WTC11 (cell line): ENCODE results near the gene GFPT2. TPM values are rescaled to one million over a fixed set of nuclear protein-coding genes. Genes with fewer than 3 reads are reported as not detected.

ENCODE experiments used
- ATAC-seq: fragments of 200-7000 bp; cut with Tn5 transposase; 2 replicates; pipeline ENCODE4 v1.10.0; 2021; ENCODE audit warnings: mild to moderate bottlenecking, moderate library complexity
- CTCF ChIA-PET: fragments of 300-600 bp; sonication (Branson Sonifier 250); formaldehyde crosslinking; loops from one replicate; lab custom pipeline; 2021; ENCODE audit warnings: antibody characterized with exemption; lab: Charles Lee
- POLR2A ChIA-PET: fragments of 350-600 bp; sonication (Branson Sonifier 250); formaldehyde crosslinking; loops from one replicate; lab custom pipeline; 2021; ENCODE audit warnings: antibody characterized with exemption; lab: Charles Lee
- DNase-seq: peaks from one replicate; pipeline ENCODE4 v3.0.0; 2021; ENCODE audit warnings: low spot score
- H3K27ac Mint-ChIP-seq: 2 replicates; pipeline ENCODE4 v1.8.0; 2021; ENCODE audit warnings: mixed read lengths
- H3K27me3 Mint-ChIP-seq: 2 replicates; pipeline ENCODE4 v1.8.0; 2021; ENCODE audit warnings: low read depth, mild to moderate bottlenecking, moderate library complexity, mixed read lengths
- H3K36me3 Mint-ChIP-seq: 2 replicates; pipeline ENCODE4 v1.8.0; 2021; ENCODE audit warnings: mixed read lengths
- H3K4me1 Mint-ChIP-seq: 2 replicates; pipeline ENCODE4 v1.8.0; 2022; ENCODE audit warnings: mixed read lengths
- H3K4me3 Mint-ChIP-seq: 2 replicates; pipeline ENCODE4 v1.8.0; 2021; ENCODE audit warnings: mild to moderate bottlenecking, moderate library complexity, mixed read lengths
- H3K9me3 Mint-ChIP-seq: 2 replicates; pipeline ENCODE4 v1.8.0; 2021; ENCODE audit warnings: mixed read lengths
- FOXJ3 ChIP-seq: sonication (generic); formaldehyde crosslinking; IDR thresholded peaks from 2 replicates; pipeline ENCODE4 v1.9.0; 2021; ENCODE audit warnings: missing genetic modification reagents, mild to moderate bottlenecking, borderline replicate concordance
- FOXP1 ChIP-seq: sonication (generic); formaldehyde crosslinking; IDR thresholded peaks from 2 replicates; pipeline ENCODE4 v1.8.0; 2022; ENCODE audit warnings: missing genetic modification reagents, mild to moderate bottlenecking, moderate library complexity, borderline replicate concordance
- GRHL2 ChIP-seq: fragments of 250-450 bp; sonication (Bioruptor Pico); IDR thresholded peaks from 2 replicates; pipeline ENCODE4 v1.8.0; 2022; ENCODE audit warnings: mild to moderate bottlenecking, moderate library complexity; ENCODE audit not compliant: insufficient replicate concordance, severe bottlenecking
- NR3C1 ChIP-seq: sonication (generic); formaldehyde crosslinking; conservative IDR thresholded peaks from 2 replicates; pipeline ENCODE4 v1.8.1; 2023; ENCODE audit warnings: low read depth, mild to moderate bottlenecking, missing genetic modification reagents
- PRRX2 ChIP-seq: fragments of 250-450 bp; sonication (Bioruptor Pico); IDR thresholded peaks from 2 replicates; pipeline ENCODE4 v1.8.0; 2021; ENCODE audit warnings: mild to moderate bottlenecking
- RELA ChIP-seq: sonication (generic); formaldehyde crosslinking; IDR thresholded peaks from 2 replicates; pipeline ENCODE4 v1.8.1; 2022; ENCODE audit warnings: missing genetic modification reagents, mild to moderate bottlenecking, borderline replicate concordance
- RORB ChIP-seq: fragments of 250-450 bp; sonication (Bioruptor Pico); IDR thresholded peaks from 2 replicates; pipeline ENCODE4 v1.9.0; 2021; ENCODE audit warnings: mild to moderate bottlenecking
- SMAD3 ChIP-seq: sonication (generic); formaldehyde crosslinking; IDR thresholded peaks from 2 replicates; pipeline ENCODE4 v1.8.0; 2022; ENCODE audit warnings: missing genetic modification reagents, mild to moderate bottlenecking, borderline replicate concordance
- TEAD4 ChIP-seq: sonication (generic); formaldehyde crosslinking; IDR thresholded peaks from 2 replicates; pipeline ENCODE4 v1.8.0; 2022; ENCODE audit warnings: mild to moderate bottlenecking, missing genetic modification reagents
- ZBTB21 ChIP-seq: sonication (generic); formaldehyde crosslinking; IDR thresholded peaks from 2 replicates; pipeline ENCODE4 v1.8.1; 2023; ENCODE audit warnings: mild to moderate bottlenecking, missing genetic modification reagents, borderline replicate concordance
- ZNF232 ChIP-seq: sonication (generic); formaldehyde crosslinking; IDR thresholded peaks from 2 replicates; pipeline ENCODE4 v1.8.0; 2022; ENCODE audit warnings: mild to moderate bottlenecking, missing genetic modification reagents
- total RNA-seq: library from RNA; stranded (reverse); gene quantifications from 3 replicates; pipeline ENCODE4 v1.2.3, GENCODE V29; 2021
- TF ChIP-seq, protein P1 (sequence below): fragments of 250-450 bp; sonication (Bioruptor Pico); conservative IDR thresholded peaks from 2 replicates; pipeline ENCODE4 v1.9.0; 2021; ENCODE audit warnings: mild to moderate bottlenecking
- TF ChIP-seq, protein P2 (sequence below): sonication (generic); formaldehyde crosslinking; IDR thresholded peaks from 2 replicates; pipeline ENCODE4 v1.8.1; 2023; ENCODE audit warnings: mild to moderate bottlenecking, missing genetic modification reagents, moderate library complexity
- TF ChIP-seq, protein P3 (sequence below): sonication (generic); formaldehyde crosslinking; IDR thresholded peaks from 2 replicates; pipeline ENCODE4 v1.8.0; 2023; ENCODE audit warnings: missing genetic modification reagents
- TF ChIP-seq, protein P4 (sequence below): sonication (generic); formaldehyde crosslinking; IDR thresholded peaks from 2 replicates; pipeline ENCODE4 v1.8.1; 2023; ENCODE audit warnings: mild to moderate bottlenecking, missing genetic modification reagents
- TF ChIP-seq, protein P5 (sequence below): sonication (generic); formaldehyde crosslinking; IDR thresholded peaks from 2 replicates; pipeline ENCODE4 v1.8.0; 2023; ENCODE audit warnings: missing genetic modification reagents, mild to moderate bottlenecking, borderline replicate concordance
- TF ChIP-seq, protein P6 (sequence below): fragments of 250-450 bp; sonication (Bioruptor Pico); IDR thresholded peaks from 2 replicates; pipeline ENCODE4 v1.9.0; 2021; ENCODE audit warnings: mild to moderate bottlenecking, borderline replicate concordance
- TF ChIP-seq, protein P7 (sequence below): sonication (generic); formaldehyde crosslinking; IDR thresholded peaks from 2 replicates; pipeline ENCODE4 v1.8.1; 2023; ENCODE audit warnings: mild to moderate bottlenecking, missing genetic modification reagents, moderate library complexity

Gene GFPT2
- total RNA-seq, 1 experiment from 2014 or later, result 124 TPM

DNA sequence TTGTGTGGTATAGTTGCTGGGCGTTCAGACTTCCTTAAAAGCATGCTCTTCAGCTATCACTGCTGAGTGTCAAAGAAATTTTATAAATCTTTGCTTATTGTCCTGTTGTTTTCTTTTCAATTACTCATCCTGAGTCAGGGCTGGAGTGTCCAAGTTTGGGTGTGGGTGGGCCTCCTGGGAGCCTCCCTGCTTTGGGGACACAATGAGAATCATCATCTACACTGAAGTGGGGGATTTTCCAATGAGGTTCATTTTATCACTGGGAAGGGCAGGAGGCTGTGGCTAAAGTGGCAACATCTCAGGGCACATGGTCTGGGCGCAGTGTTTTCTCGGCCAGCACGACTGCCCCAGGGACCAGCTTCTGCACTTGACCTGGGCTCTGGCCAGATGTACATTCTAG is 19.5 kb downstream of the GFPT2 start (continued):
- TF ChIP-seq, protein P1, sequence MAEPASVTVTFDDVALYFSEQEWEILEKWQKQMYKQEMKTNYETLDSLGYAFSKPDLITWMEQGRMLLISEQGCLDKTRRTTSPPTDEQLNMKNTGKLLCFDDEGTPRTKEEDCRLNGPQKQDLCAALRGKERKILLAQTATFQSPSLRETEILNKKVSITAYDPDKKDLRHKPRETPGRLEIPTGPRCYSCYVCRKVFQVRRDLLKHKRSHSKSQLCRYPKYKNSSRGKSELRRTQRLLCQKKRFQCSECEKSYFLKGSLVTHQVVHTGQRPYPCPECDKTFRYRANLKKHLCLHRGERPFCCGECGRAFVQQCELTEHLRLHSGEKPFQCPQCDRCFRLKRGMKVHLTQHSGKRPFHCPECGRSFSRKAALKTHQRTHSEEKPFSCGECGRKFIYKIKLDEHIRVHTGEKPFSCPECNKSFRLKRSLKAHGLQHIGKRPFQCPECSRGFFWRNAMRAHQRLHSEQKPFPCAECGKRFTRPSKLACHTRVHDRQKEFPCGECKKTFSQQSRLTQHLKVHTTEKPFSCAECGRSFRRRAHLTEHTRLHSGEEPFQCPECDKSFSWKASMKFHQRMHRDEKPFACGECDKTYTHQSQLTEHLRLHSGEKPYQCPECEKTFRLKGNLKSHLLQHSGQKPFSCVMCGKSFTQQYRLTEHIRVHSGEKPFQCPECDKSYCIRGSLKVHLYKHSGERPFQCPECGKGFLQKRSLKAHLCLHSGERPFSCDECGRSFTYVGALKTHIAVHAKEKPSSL, result no peak
- TF ChIP-seq ZBTB21 (CRISPR knock-in tag) (no peak), TEAD4 (no peak), FOXJ3 (CRISPR knock-in tag) (no peak), RELA (CRISPR knock-in tag) (no peak)
- TF ChIP-seq, protein P2, sequence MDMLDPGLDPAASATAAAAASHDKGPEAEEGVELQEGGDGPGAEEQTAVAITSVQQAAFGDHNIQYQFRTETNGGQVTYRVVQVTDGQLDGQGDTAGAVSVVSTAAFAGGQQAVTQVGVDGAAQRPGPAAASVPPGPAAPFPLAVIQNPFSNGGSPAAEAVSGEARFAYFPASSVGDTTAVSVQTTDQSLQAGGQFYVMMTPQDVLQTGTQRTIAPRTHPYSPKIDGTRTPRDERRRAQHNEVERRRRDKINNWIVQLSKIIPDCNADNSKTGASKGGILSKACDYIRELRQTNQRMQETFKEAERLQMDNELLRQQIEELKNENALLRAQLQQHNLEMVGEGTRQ (CRISPR knock-in tag), result no peak
- TF ChIP-seq, protein P3, sequence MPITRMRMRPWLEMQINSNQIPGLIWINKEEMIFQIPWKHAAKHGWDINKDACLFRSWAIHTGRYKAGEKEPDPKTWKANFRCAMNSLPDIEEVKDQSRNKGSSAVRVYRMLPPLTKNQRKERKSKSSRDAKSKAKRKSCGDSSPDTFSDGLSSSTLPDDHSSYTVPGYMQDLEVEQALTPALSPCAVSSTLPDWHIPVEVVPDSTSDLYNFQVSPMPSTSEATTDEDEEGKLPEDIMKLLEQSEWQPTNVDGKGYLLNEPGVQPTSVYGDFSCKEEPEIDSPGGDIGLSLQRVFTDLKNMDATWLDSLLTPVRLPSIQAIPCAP (CRISPR knock-in tag), result no peak

DNA sequence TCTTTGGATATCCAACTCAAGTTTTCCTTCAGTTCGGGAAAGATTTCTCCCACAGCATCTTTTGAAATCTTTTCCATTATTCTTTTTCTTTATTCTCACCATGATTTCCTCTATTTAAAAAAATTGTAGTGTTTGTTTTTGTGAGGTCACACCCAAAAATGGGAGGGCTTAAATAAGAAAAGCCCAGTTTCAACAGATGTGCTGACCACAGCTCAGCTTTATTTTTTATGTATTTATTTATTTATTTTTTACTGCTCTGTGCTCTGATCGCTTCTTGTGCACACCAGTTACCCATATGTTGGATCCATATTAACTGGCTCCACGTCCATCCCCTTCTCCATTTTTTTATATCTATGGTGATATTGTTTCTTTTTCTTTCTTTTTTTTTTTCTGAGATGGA is 20.3 kb downstream of the GFPT2 start:
- CTCF ChIA-PET, result interaction anchor here (0.6 to 3.5 kb wide), 18 partner anchors 10 to 289 kb away, joined by 3 to 53 read pairs (median 7); partner anchors contain the start of genes GFPT2 and RASGEF1C
- DNase-seq (no peak), ATAC-seq (no peak)
- POLR2A ChIA-PET, result interaction anchor here (1.6 to 1.8 kb wide), 2 partner anchors 11 to 21 kb away, joined by 8 read pairs; partner anchors contain the start of gene GFPT2
- H3K9me3 Mint-ChIP-seq, result peaks cover 6% of the 10 kb centered on the region; the same call in 1 of the 2 replicates
- no peaks in the 10 kb centered on the region for H3K27me3 Mint-ChIP-seq
- H3K27ac Mint-ChIP-seq, result peak overlapping the region; percentile 92; the same call in 1 of the 2 replicates
- H3K36me3 Mint-ChIP-seq, result peaks cover 88% of the 10 kb centered on the region
- H3K4me1 Mint-ChIP-seq, result peaks cover 42% of the 10 kb centered on the region
- no peak overlapping the region for H3K4me3 Mint-ChIP-seq
- TF ChIP-seq GRHL2 (CRISPR knock-in tag), result no peak
- no peak for TF ChIP-seq SMAD3 (CRISPR knock-in tag)
- TF ChIP-seq ZNF232 (CRISPR knock-in tag), result no peak
- TF ChIP-seq, protein P4, sequence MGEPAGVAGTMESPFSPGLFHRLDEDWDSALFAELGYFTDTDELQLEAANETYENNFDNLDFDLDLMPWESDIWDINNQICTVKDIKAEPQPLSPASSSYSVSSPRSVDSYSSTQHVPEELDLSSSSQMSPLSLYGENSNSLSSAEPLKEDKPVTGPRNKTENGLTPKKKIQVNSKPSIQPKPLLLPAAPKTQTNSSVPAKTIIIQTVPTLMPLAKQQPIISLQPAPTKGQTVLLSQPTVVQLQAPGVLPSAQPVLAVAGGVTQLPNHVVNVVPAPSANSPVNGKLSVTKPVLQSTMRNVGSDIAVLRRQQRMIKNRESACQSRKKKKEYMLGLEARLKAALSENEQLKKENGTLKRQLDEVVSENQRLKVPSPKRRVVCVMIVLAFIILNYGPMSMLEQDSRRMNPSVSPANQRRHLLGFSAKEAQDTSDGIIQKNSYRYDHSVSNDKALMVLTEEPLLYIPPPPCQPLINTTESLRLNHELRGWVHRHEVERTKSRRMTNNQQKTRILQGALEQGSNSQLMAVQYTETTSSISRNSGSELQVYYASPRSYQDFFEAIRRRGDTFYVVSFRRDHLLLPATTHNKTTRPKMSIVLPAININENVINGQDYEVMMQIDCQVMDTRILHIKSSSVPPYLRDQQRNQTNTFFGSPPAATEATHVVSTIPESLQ (CRISPR knock-in tag), result no peak
- TF ChIP-seq, protein P5, sequence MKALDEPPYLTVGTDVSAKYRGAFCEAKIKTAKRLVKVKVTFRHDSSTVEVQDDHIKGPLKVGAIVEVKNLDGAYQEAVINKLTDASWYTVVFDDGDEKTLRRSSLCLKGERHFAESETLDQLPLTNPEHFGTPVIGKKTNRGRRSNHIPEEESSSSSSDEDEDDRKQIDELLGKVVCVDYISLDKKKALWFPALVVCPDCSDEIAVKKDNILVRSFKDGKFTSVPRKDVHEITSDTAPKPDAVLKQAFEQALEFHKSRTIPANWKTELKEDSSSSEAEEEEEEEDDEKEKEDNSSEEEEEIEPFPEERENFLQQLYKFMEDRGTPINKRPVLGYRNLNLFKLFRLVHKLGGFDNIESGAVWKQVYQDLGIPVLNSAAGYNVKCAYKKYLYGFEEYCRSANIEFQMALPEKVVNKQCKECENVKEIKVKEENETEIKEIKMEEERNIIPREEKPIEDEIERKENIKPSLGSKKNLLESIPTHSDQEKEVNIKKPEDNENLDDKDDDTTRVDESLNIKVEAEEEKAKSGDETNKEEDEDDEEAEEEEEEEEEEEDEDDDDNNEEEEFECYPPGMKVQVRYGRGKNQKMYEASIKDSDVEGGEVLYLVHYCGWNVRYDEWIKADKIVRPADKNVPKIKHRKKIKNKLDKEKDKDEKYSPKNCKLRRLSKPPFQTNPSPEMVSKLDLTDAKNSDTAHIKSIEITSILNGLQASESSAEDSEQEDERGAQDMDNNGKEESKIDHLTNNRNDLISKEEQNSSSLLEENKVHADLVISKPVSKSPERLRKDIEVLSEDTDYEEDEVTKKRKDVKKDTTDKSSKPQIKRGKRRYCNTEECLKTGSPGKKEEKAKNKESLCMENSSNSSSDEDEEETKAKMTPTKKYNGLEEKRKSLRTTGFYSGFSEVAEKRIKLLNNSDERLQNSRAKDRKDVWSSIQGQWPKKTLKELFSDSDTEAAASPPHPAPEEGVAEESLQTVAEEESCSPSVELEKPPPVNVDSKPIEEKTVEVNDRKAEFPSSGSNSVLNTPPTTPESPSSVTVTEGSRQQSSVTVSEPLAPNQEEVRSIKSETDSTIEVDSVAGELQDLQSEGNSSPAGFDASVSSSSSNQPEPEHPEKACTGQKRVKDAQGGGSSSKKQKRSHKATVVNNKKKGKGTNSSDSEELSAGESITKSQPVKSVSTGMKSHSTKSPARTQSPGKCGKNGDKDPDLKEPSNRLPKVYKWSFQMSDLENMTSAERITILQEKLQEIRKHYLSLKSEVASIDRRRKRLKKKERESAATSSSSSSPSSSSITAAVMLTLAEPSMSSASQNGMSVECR (CRISPR knock-in tag), result no peak
- TF ChIP-seq PRRX2, result no peak
- TF ChIP-seq RORB (CRISPR knock-in tag), result no peak
- TF ChIP-seq, protein P6, sequence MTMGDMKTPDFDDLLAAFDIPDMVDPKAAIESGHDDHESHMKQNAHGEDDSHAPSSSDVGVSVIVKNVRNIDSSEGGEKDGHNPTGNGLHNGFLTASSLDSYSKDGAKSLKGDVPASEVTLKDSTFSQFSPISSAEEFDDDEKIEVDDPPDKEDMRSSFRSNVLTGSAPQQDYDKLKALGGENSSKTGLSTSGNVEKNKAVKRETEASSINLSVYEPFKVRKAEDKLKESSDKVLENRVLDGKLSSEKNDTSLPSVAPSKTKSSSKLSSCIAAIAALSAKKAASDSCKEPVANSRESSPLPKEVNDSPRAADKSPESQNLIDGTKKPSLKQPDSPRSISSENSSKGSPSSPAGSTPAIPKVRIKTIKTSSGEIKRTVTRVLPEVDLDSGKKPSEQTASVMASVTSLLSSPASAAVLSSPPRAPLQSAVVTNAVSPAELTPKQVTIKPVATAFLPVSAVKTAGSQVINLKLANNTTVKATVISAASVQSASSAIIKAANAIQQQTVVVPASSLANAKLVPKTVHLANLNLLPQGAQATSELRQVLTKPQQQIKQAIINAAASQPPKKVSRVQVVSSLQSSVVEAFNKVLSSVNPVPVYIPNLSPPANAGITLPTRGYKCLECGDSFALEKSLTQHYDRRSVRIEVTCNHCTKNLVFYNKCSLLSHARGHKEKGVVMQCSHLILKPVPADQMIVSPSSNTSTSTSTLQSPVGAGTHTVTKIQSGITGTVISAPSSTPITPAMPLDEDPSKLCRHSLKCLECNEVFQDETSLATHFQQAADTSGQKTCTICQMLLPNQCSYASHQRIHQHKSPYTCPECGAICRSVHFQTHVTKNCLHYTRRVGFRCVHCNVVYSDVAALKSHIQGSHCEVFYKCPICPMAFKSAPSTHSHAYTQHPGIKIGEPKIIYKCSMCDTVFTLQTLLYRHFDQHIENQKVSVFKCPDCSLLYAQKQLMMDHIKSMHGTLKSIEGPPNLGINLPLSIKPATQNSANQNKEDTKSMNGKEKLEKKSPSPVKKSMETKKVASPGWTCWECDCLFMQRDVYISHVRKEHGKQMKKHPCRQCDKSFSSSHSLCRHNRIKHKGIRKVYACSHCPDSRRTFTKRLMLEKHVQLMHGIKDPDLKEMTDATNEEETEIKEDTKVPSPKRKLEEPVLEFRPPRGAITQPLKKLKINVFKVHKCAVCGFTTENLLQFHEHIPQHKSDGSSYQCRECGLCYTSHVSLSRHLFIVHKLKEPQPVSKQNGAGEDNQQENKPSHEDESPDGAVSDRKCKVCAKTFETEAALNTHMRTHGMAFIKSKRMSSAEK (CRISPR knock-in tag), result no peak
- TF ChIP-seq NR3C1, result no peak
- TF ChIP-seq, protein P7, sequence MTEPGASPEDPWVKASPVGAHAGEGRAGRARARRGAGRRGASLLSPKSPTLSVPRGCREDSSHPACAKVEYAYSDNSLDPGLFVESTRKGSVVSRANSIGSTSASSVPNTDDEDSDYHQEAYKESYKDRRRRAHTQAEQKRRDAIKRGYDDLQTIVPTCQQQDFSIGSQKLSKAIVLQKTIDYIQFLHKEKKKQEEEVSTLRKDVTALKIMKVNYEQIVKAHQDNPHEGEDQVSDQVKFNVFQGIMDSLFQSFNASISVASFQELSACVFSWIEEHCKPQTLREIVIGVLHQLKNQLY (CRISPR knock-in tag), result no peak
- TF ChIP-seq FOXP1 (CRISPR knock-in tag), result no peak
